ENCODE data around the gene MYL7.
"Not testable (repeated sequence)": the region's sequence is repeated elsewhere in the genome, so short reads cannot be mapped to it uniquely, and the experiment has no call there.

The MYL7 gene

DNA sequence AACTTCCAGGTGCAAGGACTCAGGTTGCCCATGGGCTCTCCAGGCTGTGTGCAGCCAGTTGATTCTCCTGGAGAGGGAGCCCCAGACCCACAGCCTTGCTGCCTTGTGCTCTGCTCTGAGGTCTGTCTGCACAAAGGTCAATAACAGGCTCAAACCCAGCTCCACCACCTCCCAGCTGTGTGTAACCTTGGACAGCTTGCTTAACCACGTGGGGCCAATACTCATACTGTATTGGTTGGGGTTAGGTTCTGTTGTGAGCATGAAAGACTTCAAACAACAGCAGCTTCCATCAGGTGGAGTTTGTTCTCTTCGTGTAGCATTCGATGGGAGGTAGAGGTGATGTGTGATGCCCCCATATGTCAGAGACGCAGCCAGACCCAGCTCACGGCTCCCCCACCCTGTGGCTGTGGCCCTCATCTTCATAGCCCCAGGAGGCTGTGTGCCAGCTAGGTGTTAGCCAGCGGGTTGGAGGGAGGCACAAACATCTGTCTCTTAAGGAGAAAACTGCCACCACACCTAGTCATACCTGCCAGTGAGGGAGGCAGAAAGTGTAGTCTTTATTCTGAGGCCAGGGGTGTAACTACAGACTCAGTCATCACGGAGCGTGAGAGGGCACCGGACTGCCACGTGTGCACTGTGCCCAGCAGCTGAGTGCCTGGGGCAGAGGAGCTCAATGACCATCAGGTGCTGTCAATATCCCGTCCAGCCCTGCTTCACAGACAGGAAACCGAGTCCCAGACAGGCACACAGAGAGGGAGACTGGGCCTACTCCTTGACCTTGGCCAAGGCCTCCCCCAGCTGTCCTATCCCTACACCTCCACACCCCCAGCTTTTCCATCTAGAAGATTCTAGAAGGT is 9.7 kb downstream of the MYL7 start:
- no peak for DNase-seq (ENCODE audit: low spot score)

DNA sequence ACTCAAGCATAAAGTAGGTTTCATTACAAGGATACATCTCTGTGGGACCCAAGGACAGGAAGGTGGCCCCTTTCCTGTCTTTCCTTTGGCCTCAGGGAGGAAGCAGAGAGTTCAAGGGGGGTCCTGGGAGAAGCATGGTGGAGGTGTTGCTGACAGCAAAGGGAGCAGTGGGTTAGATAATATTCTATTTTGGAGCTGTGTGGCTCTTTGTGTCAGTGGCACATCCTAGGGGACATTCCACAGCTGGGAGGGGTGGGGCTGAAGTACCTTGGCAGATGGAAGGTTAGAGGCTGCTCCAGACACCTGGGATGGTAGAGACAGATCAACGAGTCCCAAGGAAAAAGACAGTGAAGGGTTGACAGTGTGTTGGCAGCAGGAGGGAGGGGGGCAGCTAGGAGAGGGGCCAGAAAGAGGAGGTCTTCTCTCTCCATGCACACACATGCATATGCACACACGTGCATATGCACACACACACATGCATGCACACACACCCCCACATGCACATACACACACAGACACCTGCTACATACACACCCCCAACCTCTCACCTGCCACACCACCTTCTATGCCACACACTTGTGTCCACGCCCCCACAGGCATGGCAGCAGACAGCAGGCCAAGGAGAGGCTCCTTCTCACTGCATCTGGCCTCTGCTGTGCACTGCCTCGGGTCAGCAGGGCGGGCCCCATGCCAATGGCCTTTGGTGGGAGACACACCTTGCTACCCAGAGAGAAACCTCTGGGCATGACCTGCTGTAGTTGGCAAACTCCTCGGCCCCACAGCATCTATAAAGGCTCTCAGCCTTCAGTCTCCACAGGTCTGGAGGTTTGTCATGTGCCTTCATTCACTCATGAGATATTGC is 12.2 kb downstream of the MYL7 start:
- DNase-seq (ENCODE audit: low spot score) = no peak

DNA sequence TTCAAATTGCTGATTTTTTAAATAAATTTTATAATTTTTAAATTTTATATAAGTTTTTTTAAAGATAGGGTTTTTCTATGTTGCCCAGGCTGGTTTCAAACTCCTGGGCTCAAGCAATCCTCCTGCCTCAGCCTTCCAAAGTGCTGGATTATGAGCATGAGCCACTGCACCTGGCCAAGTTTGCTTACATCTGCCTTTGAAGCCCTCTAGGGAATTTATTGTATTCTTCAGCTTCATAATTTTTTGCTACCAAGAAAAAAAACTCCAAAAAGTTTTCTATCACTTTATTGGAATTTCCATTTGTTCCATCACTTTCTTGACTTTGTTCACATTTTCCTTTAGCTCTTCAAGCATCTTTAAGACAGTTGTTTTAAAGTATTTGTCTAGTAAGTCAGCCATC is 14.0 kb downstream of the MYL7 start:
- DNase-seq (ENCODE audit: low spot score) = no peak

DNA sequence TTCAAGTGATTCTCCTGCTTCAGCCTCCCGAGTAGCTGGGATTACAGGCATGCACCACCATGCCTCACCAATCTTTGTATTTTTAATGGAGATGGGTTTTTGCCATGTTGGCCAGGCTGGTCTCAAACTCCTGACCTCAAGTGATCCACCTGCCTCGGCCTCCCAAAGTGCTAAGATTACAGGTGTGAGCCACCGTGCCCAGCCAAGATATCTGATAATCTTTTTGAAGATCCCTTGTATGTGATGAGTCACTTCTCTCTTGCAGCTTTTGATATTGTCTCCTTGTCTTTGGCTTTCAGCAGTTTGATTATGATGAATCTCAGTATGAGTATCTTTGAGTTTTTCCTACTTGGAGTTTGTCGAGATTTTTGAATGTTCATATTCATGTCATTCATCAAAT is 14.6 kb downstream of the MYL7 start:
- not testable (repeated sequence) for DNase-seq (ENCODE audit: low spot score)

DNA sequence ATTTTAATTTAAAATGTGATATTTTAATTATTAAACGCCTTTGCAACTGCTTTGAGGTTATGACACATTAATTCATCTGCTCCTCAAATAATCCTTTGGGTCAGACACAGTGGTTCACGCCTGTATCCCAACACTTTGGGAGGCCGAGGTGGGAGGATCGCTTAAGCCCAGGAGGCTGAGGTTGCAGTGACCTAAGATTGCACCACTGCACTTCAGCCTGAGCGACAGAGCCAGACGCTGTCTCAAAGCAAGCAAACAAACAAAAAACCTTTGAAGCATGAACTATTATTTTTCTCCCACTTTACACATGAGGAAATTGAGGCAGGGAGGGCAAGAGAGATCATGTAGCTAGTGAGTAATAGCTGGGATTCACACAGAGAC is 16.3 kb downstream of the MYL7 start:
- DNase-seq (ENCODE audit: low spot score) = no peak

DNA sequence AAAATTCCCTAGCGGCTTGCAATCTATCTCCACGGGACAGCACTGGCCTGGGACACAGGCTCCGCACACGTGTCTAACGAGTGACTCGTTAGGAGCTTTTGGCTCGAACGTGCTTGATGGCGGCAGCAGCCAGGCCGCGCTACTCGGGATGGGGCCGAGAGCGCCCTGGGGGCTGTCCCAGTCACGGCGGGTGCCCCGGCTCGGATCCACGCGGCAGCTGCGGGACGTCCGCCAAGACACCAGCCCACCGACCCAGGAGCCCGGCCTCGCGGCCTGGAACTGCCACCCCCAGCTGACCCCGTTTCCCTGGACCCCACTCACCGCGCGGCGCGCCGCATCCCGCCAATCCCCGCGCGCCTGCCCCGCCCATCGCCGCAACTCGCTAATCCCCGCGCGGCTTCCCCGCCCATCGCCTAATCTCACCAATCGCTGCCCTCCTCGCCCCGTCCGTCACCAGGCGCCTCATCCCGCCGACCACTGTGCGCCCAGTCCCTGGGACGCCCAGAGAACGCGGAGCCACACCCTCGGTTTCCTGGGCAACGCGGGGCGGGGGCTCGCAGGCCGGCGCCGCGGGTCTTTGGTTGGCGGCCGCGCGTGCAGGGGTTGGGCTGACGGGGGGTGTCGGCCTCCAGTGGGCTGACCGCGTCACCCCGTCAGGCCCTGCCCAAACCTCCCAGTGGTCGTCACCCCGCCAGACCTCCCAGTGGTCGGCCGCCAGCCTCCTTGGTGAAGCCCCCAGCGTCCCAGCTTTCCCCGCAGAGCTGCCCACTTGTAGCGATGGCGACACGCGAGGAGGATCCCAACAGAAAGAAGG is 17.7 kb downstream of the MYL7 start, which contains the start of gene POLD2:
POLD2 (minus strand) TSS at position 359 of the 814 bp plus-strand sequence. CDS start 1,495 bp downstream, outside the sequence.
- DNase-seq (ENCODE audit: low spot score) = peak; percentile 97

DNA sequence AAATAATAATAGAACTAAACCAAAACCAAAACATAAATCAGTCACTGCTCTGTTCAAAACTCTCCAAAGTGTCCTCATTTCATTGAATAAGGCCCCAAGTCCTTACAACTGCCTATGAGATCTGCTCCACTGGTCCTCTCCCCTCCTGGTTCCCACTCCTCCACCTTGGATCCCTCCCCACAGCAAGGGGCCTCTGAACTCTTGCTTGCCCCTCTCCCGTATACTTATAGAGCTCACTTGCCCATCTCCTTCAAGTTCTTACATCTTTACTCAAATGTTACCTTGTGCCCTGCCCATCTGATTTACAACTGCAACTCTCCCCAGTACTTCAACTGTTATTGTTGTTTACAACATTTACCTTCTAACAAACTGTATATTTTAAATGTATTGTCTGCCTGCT is 18.6 kb downstream of the MYL7 start:
- DNase-seq (ENCODE audit: low spot score) = no peak

DNA sequence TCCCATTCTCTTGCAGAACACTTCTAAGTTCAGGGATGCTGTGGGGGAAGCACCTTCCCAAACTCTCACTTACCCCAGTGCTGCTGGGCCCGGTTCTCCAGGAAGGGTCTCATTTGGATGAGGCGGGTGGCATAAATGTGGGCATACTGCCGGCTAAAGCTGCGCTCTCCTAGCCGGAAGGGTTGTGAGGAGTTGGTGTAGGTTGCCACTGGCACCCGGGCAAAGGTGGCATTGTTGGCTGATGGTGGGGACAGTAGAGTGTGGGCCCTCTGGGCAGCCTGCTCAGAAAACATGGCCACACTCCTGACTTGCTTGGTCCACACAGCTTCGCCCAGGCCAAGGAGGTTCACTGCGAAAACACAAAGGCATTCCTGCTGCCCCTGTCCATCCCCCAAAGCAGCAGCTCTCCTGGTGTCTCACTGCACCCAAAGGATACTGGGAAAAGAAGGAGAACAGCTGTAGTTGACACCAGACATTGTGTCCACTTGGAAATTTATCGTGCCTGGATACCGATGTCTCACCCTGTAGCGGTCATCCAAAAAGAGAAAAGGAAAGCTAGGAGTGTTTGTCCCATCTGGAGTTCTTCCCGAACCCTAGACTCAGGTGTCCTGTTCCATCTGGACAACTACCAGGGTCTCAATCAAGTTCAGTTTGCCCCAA is 19.2 kb downstream of the MYL7 start:
- DNase-seq (ENCODE audit: low spot score) = no peak

DNA sequence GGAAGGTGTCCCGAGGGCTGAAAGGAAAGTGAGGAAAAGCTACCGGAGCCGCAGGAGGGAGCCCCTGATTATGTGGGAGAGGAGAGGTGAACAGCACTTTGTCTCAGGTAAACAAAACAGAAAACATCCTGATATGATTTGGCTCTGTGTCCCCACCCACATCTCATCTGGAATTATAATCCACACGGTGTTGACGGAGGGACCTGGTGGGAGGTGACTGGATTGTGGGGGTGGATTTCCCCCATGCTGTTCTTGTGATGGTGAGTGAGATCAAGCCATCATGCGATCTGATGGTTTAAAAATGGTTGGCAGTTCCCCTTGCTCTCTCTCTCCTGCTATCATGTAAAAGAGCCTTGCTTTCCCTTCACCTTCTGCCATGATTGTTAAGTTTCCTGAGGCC is 20.7 kb downstream of the MYL7 start:
- no peak for DNase-seq (ENCODE audit: low spot score)

DNA sequence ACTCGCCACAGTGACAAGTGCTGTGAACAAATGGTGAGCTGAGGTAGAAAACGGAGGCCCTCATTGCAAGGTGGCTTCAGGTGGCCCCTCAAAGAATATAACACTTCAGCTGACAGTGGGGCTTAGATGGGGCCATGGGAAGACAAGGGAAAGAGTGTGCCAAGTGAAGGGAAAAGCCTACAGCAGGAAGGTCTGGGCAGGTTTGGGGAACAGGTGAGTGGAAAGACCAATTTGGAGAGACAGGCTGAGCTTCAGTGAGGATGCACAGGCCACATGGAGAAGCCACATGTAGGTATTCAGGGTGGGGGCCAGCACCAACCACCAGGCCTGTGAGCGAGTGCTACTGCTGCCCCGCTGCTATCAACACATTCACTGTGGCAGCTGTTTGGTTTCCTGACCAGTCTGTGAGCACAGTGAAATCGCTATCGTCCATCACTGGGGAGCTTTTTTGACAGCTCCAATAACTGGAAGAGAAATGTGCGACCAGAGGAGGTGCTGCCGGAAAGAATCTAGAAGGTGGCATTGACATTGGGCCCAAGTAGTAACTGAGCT is 21.2 kb downstream of the MYL7 start:
- DNase-seq (ENCODE audit: low spot score) = no peak

DNA sequence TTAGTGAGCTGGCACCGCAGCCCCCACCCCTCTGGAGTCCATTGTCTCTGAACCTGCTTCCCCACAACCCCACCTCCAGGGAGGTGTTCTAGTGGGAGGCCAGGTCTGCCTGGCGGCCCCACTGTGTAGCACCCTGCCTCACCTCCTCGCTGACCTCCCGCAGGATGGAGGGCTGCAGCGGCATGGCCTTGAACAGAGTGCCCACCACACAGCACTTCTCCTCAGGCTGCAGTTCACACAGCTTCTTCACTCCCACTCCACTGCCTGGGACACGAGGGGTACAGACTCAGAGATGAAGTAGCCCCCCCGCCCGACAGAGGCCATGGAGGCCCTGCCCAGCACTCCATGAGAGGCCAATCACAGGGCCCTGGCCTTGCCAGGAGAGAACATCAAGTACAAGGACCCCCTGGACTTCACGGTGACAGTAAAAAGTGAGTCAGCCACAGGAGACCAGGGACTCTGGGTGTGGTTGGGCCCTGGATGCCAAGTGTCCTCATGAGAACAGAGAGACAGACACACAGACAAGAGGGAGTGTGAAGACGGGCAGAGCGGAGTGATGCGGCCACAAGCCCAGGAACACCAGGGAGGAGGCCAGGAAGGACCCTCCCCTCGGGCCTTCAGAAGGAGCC is 23.2 kb downstream of the MYL7 start:
- no peak for DNase-seq (ENCODE audit: low spot score)

DNA sequence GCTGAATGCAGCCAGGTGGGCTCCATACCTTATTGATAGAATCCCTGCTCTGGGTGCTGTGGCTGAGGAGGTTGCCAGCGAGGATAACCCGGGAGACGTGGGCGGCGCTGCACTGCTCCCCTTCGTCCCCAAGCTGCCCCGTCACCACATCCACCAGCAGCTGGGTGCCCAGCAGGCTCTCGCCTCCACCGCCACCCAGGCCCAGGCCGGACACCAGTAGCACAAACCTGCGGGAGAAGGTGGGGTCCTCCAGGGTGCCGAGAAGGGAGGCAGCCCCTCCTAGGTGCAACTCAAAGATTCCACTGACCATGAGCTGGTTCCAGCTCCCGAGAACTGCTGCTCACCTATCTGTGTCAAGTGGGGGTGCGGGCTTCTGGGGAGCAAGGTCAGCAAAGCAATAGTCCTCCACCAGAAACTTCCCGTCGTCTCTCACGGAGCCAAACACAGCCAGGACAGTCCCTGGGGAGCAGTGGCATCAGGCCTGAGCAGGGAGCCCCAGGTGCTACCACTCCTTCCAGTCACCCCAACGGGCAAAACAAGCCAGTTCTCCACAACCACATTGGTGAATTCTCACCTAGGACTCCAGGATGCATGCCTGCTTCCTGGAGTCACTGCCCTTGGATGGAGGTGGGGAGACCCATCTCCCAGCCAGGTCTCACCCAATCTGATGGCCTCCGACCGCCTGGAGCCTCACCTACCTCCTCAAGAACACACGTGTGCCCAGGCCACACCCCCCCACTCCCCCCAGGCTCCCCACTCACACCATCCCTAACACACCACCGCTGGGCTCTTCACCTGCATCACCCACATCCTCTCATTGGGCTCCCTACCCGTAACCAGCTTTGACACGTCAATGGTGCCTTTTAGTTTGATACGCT is 24.1 kb downstream of the MYL7 start:
- DNase-seq (ENCODE audit: low spot score) = no peak

DNA sequence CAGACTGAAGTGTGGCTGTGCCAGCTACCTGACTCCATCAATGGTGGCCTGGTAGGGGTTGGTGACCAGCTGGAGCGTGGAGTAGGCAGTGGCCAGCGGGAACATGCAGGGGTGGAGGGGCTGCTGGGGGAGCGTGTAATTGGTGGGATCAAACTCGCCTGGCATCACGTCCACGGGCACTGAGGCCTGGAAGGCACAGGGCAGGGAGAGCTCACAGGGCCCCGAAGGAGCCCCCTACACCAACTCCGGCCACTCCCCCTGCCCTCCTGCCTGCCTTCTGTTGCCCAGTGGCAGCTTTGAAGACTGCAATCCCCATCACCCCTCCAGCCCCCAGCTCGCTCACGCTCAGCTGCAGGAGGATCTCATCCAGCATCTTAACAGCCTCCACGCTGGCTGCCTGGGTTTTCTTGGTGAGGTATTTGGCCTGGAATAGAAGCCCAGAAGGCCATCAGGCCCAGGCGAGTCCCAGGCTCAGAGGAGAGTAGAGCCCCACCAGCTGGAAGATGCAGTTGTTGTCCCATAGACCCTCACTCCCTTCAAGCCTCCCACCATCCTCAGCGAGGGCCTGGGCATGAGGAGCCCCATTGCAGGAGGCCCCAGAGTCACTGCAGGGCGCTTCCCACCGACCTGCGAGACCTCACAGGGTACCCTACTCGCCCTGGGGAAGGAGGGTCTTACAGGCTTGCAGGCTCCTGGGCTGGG is 24.9 kb downstream of the MYL7 start:
- DNase-seq (ENCODE audit: low spot score) = no peak

DNA sequence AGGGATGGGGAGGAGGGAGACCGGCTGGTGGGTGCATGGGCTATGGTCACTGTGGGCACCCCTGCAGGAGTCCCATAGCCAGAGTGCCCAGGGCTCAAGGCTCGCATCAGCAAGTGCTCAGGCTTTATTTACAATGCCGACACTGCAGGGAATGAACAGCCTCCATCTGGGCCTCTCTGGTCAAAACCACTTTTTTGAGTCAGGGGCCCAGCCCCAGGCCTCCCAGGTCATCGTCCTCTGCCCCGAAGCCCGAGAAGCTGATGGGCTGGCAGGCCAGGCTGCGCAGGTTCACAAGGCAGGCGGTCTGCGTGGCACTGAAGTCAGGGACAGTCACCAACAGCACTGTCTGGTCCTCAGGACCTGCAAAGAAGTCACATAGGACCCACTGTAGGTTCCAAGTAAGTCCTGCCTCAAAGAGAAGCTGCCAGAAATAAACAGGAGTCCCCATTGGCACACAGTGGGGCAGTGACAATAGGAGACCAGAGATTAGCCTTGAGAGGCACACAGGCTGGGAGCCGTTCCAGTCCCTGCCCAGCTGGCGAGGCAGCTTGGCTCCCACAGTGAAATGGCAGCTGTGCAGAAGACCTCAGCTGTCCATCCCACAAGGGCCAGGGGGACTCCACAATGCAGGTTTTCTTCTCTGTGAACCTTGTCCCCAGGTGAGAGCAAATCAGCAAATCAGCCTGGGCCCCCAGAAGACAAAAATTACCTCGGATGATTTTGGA is 26.4 kb downstream of the MYL7 start:
- no peak for DNase-seq (ENCODE audit: low spot score)

DNA sequence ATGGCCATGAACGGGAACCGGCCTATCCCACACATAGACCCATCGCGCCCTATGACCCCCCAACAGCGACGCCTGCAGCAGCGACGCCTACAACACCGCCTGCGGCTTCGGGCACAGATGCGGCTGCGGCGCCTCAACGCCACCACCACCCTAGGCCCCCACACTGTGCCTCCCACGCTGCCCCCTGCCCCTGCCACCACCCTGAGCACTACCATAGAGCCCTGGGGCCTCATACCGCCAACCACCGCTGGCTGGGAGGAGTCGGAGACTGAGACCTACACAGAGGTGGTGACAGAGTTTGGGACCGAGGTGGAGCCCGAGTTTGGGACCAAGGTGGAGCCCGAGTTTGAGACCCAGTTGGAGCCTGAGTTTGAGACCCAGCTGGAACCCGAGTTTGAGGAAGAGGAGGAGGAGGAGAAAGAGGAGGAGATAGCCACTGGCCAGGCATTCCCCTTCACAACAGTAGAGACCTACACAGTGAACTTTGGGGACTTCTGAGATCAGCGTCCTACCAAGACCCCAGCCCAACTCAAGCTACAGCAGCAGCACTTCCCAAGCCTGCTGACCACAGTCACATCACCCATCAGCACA is 27.3 kb downstream of the MYL7 start:
- DNase-seq (ENCODE audit: low spot score) = no peak

DNA sequence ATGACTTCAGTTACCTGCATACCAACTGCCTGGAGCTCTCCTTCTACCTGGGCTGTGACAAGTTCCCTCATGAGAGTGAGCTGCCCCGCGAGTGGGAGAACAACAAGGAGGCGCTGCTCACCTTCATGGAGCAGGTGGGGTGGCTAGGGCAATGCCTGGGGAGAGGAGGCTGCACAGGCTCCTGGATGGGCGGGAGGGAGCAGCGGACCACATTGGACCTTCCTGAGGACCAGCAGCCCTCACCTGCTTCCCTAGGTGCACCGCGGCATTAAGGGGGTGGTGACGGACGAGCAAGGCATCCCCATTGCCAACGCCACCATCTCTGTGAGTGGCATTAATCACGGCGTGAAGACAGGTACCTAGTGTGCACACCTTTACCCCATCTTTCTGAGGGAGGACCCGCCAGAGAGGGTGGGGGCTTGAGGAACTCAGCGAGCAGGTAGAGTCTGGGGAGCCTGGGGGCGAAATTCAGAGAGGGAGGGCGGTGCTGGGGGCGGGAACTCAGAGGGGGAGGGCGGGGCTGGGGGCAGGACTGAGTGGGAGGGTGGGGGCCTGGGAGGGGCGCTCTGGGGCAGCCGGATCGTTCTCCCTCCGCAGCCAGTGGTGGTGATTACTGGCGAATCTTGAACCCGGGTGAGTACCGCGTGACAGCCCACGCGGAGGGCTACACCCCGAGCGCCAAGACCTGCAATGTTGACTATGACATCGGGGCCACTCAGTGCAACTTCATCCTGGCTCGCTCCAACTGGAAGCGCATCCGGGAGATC is 28.0 kb downstream of the MYL7 start:
- DNase-seq (ENCODE audit: low spot score) = no peak

DNA sequence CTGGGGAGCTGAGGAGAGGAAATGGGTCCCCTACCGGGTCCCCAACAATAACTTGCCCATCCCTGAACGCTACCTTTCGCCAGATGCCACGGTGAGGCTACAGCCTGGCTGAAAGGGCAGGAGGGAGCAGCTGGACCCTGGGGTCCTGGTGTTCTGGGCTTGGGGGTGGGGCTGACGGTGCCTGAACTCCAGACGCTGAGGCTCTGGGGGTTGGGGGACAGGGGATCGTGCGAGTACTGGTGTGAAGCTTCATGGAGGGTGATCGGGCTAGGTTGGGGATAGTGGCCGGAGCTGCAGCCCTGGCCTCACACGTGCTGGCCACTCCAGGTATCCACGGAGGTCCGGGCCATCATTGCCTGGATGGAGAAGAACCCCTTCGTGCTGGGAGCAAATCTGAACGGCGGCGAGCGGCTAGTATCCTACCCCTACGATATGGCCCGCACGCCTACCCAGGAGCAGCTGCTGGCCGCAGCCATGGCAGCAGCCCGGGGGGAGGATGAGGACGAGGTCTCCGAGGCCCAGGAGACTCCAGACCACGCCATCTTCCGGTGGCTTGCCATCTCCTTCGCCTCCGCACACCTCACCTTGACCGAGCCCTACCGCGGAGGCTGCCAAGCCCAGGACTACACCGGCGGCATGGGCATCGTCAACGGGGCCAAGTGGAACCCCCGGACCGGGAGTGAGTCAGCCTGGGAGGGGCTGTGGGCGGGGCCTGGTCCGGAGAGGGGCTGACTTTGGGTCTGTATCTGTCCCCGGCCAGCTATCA is 28.7 kb downstream of the MYL7 start:
- no peak for DNase-seq (ENCODE audit: low spot score)

Data from CD4-positive, alpha-beta T cell treated with Interleukin-2 at 100 ng/mL for 4 hours (primary cell).